NB4 (cell line): Measurements from ENCODE around the gene CAMK2B.

Experiments
- DNase-seq: peaks from one replicate; pipeline ENCODE4 v3.0.0; 2010; ENCODE audit warnings: low read depth
- H3K4me3 ChIP-seq: one replicate; pipeline ENCODE4 v1.5.1; 2011; ENCODE audit warnings: mild to moderate bottlenecking, low read depth, low read length, moderate library complexity
- MYC ChIP-seq: IDR thresholded peaks from 2 replicates; pipeline ENCODE4 v1.6.1; 2011; ENCODE audit warnings: low read depth, low read length
- POLR2A ChIP-seq: IDR thresholded peaks from 2 replicates; pipeline ENCODE4 v1.6.1; 2011; ENCODE audit warnings: mild to moderate bottlenecking; ENCODE audit not compliant: insufficient read length; ENCODE audit errors: extremely low read depth
- TF ChIP-seq, protein P1 (sequence below): IDR thresholded peaks from one replicate; pipeline ENCODE4 v1.5.1; 2012; ENCODE audit warnings: low read depth, low read length
- TF ChIP-seq, protein P2 (sequence below): IDR thresholded peaks from 2 replicates; pipeline ENCODE4 v1.6.1; 2011; ENCODE audit warnings: low read depth, low read length

CAMK2B gene

DNA sequence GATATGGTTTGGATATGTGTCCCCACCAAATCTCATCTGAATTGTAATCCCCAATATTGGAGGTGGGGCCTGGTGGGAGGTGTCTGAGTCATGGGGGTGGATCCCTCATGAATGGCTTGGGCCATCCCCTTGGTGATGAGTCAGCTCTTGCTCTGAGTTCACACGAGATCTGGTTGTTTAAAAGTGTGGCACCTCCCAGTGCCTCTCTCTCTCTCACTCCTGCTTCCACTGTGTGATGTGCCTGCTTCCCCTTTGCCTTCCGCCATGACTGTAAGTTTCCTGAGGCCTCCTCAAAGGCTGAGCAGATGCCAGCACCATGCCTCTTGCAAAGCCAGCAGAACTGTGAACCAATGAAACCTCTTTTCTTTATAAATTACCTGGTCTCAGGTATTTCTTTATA, 131.3 kb downstream of the CAMK2B start:
- DNase-seq, result peak; percentile 57
- no peak overlapping the region for H3K4me3 ChIP-seq
- TF ChIP-seq MYC, result no peak
- TF ChIP-seq, protein P1, sequence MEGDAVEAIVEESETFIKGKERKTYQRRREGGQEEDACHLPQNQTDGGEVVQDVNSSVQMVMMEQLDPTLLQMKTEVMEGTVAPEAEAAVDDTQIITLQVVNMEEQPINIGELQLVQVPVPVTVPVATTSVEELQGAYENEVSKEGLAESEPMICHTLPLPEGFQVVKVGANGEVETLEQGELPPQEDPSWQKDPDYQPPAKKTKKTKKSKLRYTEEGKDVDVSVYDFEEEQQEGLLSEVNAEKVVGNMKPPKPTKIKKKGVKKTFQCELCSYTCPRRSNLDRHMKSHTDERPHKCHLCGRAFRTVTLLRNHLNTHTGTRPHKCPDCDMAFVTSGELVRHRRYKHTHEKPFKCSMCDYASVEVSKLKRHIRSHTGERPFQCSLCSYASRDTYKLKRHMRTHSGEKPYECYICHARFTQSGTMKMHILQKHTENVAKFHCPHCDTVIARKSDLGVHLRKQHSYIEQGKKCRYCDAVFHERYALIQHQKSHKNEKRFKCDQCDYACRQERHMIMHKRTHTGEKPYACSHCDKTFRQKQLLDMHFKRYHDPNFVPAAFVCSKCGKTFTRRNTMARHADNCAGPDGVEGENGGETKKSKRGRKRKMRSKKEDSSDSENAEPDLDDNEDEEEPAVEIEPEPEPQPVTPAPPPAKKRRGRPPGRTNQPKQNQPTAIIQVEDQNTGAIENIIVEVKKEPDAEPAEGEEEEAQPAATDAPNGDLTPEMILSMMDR, result no peak
- TF ChIP-seq, protein P2, sequence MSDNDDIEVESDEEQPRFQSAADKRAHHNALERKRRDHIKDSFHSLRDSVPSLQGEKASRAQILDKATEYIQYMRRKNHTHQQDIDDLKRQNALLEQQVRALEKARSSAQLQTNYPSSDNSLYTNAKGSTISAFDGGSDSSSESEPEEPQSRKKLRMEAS, result no peak
- TF ChIP-seq POLR2A, result no peak

DNA sequence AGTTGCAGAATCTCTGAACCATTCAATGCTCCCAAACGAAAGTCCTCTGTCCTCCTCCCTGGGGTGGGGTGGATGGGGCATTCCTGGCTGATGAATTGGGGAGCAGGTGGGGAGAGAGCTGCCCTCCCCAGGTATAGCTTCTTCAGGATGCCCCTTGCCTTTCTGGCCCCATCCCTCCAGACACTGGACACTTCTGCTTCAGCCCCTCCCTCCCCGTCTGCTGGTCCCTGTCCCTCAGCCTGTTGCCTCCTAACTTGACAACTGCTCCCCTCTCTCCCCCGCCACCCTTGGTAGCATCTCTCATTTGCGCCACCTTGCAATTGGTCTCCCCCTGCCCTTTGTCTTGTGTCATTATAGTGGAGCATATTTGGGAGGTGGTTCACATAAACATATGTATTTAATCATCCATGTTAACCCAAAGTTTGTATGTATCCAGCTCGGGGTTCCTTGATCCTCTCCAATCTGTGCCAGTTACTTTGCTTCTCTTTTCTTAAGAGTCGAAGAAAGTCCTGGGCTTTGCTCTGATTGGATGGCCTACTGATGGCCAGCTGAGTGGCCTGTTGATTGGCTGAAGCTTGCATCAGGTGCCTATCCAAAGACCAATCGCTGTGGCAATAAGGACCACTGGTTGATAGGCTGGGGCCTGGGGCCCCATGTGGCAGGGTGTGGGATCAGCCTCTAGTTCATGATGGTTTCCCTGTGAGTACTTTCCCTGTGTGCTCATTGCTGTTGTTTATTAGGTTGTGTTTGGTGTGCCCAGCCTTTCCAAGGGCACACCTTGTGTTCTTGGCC, 132.2 kb downstream of the CAMK2B start:
- TF ChIP-seq, protein P2, result no peak
- no peak for TF ChIP-seq MYC
- no peak for TF ChIP-seq POLR2A
- TF ChIP-seq, protein P1, result no peak
- no peak for DNase-seq
- no peak overlapping the region for H3K4me3 ChIP-seq

DNA sequence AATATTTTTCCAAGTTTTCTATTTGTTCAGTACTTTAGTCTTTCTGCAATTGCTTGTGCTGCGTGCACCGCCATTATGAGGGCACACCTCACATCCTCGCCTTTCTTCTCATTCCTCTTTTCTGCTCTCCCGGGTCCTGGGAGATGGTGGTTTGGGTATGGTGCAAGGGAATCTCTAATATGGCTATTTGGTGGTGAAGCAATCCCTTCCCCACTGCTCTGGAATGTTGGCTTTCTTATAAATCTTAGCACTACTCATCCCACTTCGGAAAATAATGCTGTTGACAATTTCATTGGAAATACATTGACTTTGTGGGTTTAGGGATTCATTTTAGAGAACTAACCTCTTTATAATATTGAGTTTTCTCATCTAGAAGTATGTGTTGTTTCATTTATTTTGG, 134.2 kb downstream of the CAMK2B start:
- TF ChIP-seq, protein P1, result no peak
- TF ChIP-seq MYC (no peak), POLR2A (no peak)
- TF ChIP-seq, protein P2, result no peak
- H3K4me3 ChIP-seq, result no peak overlapping the region
- DNase-seq, result no peak

DNA sequence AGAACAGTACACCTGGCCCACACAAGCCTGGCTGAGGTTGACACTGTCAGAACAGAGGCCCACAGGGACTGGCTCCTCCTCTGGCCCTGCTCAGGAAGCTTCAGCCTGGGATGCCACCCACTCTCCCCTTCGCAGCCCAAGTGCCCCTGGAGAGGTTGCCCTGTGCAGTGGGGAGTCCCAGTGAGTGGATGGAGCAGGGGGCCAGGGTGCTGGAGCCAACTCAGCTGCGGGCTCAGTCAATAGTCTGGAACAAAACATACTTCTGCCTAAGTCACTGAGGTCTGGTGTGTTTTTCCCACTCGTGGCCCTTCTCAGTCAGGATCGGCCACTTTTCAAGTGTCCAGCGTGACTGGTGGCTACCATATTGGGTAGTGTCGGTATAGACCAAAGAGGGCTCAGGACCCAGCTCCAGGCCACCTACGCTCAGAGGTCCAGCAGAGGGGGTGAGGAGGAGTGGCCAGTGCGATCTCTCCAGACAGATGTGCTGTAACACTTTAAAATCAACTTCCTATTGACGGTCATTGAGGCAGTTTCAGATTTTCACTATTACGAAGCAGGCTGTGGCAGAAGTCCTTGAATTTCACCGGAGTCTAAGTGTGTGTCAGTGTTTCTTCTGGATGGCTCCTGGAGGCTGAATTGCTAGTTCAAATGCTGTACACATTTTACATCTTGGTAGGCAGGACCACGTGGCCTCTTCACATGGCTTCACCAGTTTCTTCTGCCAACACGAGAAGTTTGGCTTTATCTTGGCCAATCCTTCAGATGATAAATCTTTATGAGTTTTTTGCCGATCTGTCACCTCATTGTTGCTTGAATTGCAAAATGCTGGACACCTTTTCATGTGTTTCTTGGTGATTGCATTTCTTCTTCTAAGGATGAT, 135.2 kb downstream of the CAMK2B start:
- DNase-seq, result no peak
- TF ChIP-seq POLR2A, result no peak
- TF ChIP-seq MYC, result no peak
- TF ChIP-seq, protein P1, result no peak
- TF ChIP-seq, protein P2, result no peak
- no peak overlapping the region for H3K4me3 ChIP-seq

GRCh38 chr7:44189286-44189992, 136.0 kb downstream of the CAMK2B start, which contains the start of gene GCK:
GCK (minus strand) TSS chr7:44189439; CDS start chr7:44188953, 486 bp downstream.
- TF ChIP-seq POLR2A, result no peak
- TF ChIP-seq, protein P2, result no peak
- TF ChIP-seq, protein P1, result no peak
- no peak for TF ChIP-seq MYC
- DNase-seq, result no peak
- H3K4me3 ChIP-seq, result no peak within 1 kb of the TSS
